ENCODE measurements around the gene USP24.

USP24 gene

GRCh38 chr1:55224729-55225128, 9.6 kb upstream of the USP24 start:
- Mint-ChIP-seq H3K4me1 (no peaks in the 10 kb centered on the region), H3K9me3 (peaks cover 13% of the 10 kb centered on the region), H3K27me3 (ENCODE audit: low read depth, poor library complexity) (peaks cover 15% of the 10 kb centered on the region), H3K36me3 (ENCODE audit: low read depth) (no peaks in the 10 kb centered on the region), H3K4me3 (no peak overlapping the region), H3K27ac (no peak overlapping the region)
- no peak for DNase-seq
- TF ChIP-seq, protein P1, sequence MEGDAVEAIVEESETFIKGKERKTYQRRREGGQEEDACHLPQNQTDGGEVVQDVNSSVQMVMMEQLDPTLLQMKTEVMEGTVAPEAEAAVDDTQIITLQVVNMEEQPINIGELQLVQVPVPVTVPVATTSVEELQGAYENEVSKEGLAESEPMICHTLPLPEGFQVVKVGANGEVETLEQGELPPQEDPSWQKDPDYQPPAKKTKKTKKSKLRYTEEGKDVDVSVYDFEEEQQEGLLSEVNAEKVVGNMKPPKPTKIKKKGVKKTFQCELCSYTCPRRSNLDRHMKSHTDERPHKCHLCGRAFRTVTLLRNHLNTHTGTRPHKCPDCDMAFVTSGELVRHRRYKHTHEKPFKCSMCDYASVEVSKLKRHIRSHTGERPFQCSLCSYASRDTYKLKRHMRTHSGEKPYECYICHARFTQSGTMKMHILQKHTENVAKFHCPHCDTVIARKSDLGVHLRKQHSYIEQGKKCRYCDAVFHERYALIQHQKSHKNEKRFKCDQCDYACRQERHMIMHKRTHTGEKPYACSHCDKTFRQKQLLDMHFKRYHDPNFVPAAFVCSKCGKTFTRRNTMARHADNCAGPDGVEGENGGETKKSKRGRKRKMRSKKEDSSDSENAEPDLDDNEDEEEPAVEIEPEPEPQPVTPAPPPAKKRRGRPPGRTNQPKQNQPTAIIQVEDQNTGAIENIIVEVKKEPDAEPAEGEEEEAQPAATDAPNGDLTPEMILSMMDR (IDR thresholded peaks at IDR 0.05) = no peak

DNA sequence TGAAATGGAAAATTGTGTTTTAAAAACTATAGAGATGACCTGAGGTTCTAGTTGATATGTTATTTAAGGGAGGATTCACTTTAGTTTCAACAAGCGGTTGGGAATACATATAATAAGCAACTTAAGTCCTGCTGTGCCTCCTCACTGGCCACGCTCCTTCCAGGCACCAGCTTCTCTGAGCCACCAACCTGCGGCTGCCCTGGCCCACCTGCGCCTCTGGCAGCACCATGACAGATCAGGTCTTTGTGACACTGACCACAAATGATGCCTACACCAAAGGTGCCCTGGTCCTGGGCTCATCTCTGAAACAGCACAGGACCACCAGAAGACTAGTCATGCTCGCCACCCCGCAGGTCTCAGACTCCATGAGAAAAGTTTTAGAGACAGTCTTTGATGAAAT, 7.0 kb upstream of the USP24 start:
- TF ChIP-seq, protein P1 (IDR thresholded peaks at IDR 0.05) = no peak
- Mint-ChIP-seq H3K27ac (no peak overlapping the region), H3K4me3 (no peak overlapping the region), H3K4me1 (peaks cover 13% of the 10 kb centered on the region), H3K27me3 (ENCODE audit: low read depth, poor library complexity) (peaks cover 15% of the 10 kb centered on the region), H3K9me3 (peaks cover 1% of the 10 kb centered on the region), H3K36me3 (ENCODE audit: low read depth) (no peaks in the 10 kb centered on the region)
- no peak for DNase-seq

- H3K27me3 Mint-ChIP-seq (ENCODE audit: low read depth, poor library complexity) = peaks cover 15% of the 10 kb centered on the region
- no peaks in the 10 kb centered on the region for H3K9me3 Mint-ChIP-seq
- H3K4me1 Mint-ChIP-seq = peaks cover 47% of the 10 kb centered on the region
- H3K27ac Mint-ChIP-seq = peak overlapping the region; percentile 1
- no peaks in the 10 kb centered on the region for H3K36me3 Mint-ChIP-seq (ENCODE audit: low read depth)
- no peak for DNase-seq
- TF ChIP-seq, protein P1 (IDR thresholded peaks at IDR 0.05) = no peak
- peak overlapping the region; percentile 4 for H3K4me3 Mint-ChIP-seq
Measured at GRCh38 chr1:55217226-55217986, 2.2 kb upstream of the USP24 start.

DNA sequence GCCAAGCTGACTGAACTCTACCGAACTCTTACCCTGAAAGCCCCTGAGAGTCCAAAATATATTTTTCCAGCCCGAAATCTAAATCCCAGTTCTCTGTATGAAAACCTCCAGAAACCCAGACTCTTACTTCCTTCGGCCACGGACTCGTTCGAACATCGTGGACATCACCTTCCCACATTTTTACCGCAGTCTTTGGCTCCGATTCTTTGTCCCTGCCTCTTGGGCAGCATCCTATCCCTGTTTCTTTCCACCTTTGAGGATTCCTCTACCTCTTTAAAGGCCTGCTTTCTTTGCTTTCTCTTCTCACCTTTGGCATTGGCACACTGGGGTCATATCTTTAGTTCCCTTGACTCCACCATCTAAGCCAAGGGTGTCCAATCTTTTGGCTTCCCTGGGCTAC, 932 bp upstream of the USP24 start:
- Mint-ChIP-seq H3K9me3 (no peaks in the 10 kb centered on the region), H3K4me3 (peak overlapping the region; percentile 92), H3K27me3 (ENCODE audit: low read depth, poor library complexity) (peaks cover 6% of the 10 kb centered on the region), H3K4me1 (peaks cover 60% of the 10 kb centered on the region), H3K27ac (peak overlapping the region; percentile 98), H3K36me3 (ENCODE audit: low read depth) (no peaks in the 10 kb centered on the region)
- DNase-seq = no peak
- TF ChIP-seq, protein P1 (IDR thresholded peaks at IDR 0.05) = no peak

DNA sequence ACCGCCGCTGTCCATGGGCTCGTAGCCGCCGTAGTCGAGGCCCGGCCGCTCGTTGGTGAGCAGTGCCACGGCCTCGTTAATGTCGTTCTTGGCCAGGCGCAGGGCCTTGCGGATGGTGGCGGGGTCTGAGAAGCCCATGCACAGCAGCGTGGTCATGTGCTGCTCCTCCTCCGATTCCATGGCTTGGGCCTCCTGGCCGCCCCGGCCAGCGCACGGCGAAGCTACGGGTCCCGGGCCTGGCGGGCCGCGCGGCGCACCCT, 300 bp downstream of the USP24 start:
- no peak overlapping the region for H3K27ac Mint-ChIP-seq
- no peaks in the 10 kb centered on the region for H3K9me3 Mint-ChIP-seq
- TF ChIP-seq, protein P1 (IDR thresholded peaks at IDR 0.05) = no peak
- DNase-seq = peak; percentile 62
- H3K4me3 Mint-ChIP-seq = peak overlapping the region; percentile 90
- peaks cover 73% of the 10 kb centered on the region for H3K4me1 Mint-ChIP-seq
- H3K27me3 Mint-ChIP-seq (ENCODE audit: low read depth, poor library complexity) = no peaks in the 10 kb centered on the region
- no peaks in the 10 kb centered on the region for H3K36me3 Mint-ChIP-seq (ENCODE audit: low read depth)

All from nephron progenitor cell (in vitro differentiated cells).